Measurements from ENCODE around the gene TOB1.
"Not testable (repeated sequence)": the region's sequence is repeated elsewhere in the genome, so short reads cannot be mapped to it uniquely, and the experiment has no call there.

Gene TOB1

GRCh38 chr17:50894513-50894912, 28.4 kb upstream of the TOB1 start:
- not testable (repeated sequence) for DNase-seq

GRCh38 chr17:50893183-50893993, 27.2 kb upstream of the TOB1 start:
- no peak for DNase-seq

GRCh38 chr17:50892101-50892776, 26.1 kb upstream of the TOB1 start:
- DNase-seq: no peak

- no peak for DNase-seq
These were observed 25.4 kb upstream of the TOB1 start for GRCh38 chr17:50891577-50891989.

- DNase-seq: no peak
These were observed 24.7 kb upstream of the TOB1 start for GRCh38 chr17:50890675-50891516.

GRCh38 chr17:50889528-50890118, 23.5 kb upstream of the TOB1 start:
- no peak for DNase-seq

GRCh38 chr17:50887705-50888245, 21.6 kb upstream of the TOB1 start:
- no peak for DNase-seq

GRCh38 chr17:50884439-50885311, 18.5 kb upstream of the TOB1 start:
- DNase-seq: no peak

- DNase-seq: no peak
These were observed 17.8 kb upstream of the TOB1 start for GRCh38 chr17:50883850-50884438.

GRCh38 chr17:50882851-50883250, 16.7 kb upstream of the TOB1 start:
- DNase-seq: no peak

GRCh38 chr17:50881182-50881581, 15.0 kb upstream of the TOB1 start:
- no peak for DNase-seq

GRCh38 chr17:50879086-50879485, 12.9 kb upstream of the TOB1 start:
- no peak for DNase-seq

- DNase-seq: no peak
These were observed 11.7 kb upstream of the TOB1 start for GRCh38 chr17:50877838-50878237.

- not testable (repeated sequence) for DNase-seq
These were observed 10.9 kb upstream of the TOB1 start for GRCh38 chr17:50877042-50877441.

GRCh38 chr17:50875074-50875473, 8.9 kb upstream of the TOB1 start:
- DNase-seq: no peak

- DNase-seq: no peak
These were observed 6.7 kb upstream of the TOB1 start for GRCh38 chr17:50872710-50873424.

- DNase-seq: no peak
These were observed 5.7 kb upstream of the TOB1 start for GRCh38 chr17:50871898-50872297.

GRCh38 chr17:50871364-50871763, 5.2 kb upstream of the TOB1 start:
- DNase-seq: no peak

GRCh38 chr17:50868602-50869001, 2.4 kb upstream of the TOB1 start:
- DNase-seq: no peak

- no peak for DNase-seq
These were observed 1.9 kb upstream of the TOB1 start for GRCh38 chr17:50868140-50868438.

Data from NCI-H774 (cell line).